HG03520 (cell line): Measurements from ENCODE around the gene NLRP5.

Experiments used
- ATAC-seq: cut with Tn5 transposase; IDR thresholded peaks from one replicate; pipeline ENCODE4 v1.9.1; 2021; ENCODE audit warnings: mild to moderate bottlenecking, moderate library complexity; ENCODE audit not compliant: unreplicated experiment

NLRP5 gene

DNA sequence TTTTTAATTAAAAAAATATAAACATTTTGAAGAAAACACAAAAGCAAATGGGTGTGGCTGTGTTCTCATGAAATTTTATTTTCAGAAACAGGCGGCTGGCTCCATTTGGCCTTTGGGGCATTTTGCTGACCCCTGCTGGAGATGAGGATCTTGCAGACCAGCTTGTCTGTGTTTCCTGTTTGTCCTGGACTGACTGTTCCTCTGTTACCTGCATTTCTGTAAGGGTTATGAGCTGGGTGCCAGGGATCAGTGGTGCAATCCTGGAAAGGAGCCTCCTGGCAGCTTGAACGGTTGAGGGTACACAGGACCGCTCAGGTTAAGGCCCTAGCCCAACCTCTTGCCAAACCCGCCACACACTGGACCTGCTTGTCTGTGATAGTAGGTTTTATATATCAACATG lies 84.6 kb downstream of the NLRP5 start:
- no peak for ATAC-seq

- no peak for ATAC-seq
Measured at GRCh38 chr19:56076498-56076897, 89.9 kb downstream of the NLRP5 start.

DNA sequence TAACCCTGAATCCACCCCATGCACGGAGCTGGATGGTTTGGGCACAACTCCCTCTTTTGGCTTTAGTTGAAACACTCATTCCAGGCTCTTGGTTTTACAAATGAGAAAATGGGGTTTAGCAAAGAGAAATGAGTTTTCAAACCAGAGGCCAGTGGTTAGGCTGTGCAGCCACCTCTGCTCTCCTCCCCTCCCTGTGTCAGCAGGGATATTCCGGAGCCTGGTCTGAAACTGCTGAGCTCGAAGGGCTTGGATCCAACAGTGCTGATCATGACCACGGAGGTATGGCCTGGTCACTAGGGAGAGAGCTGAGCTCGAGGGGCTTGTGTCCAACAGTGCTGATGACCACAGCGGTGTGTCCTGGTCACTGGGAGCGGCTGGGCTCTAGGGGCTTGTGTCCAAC lies 93.0 kb downstream of the NLRP5 start:
- ATAC-seq = no peak

DNA sequence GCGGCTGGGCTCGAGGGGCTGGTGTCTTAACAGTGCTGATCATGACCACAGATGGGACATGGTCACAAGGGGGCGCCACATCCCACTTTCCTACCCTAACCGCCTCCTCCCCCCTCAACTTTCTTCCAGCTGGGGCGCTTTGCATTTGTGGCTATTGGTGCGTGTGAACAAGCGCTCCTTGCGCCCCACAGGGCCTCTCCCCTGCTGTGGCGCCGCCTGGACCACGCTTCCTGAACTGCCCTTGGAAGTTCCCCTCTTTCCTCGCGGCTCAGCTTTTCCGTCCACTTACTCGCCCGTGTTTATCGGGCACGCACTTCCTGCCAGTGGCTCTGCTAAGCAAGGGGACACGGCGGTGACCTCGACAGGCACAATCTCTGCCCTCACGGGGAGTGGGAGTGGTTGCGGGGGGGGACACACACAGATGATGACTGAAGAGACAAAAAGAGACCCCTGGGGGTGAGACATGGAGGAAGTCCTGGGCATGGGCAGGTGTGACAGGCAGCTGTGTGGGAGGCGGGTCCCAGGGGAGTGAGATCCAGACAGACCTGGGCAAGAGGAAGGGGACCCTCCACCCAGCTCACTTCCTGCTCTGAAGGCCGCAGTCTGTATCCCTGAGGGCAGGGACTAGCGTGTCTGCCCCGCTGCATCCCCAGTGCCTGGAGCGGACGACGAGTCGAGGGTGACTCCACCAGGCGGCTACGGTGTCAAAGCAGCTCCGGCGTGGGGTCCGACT lies 94.3 kb downstream of the NLRP5 start:
- peak; percentile 64 for ATAC-seq

DNA sequence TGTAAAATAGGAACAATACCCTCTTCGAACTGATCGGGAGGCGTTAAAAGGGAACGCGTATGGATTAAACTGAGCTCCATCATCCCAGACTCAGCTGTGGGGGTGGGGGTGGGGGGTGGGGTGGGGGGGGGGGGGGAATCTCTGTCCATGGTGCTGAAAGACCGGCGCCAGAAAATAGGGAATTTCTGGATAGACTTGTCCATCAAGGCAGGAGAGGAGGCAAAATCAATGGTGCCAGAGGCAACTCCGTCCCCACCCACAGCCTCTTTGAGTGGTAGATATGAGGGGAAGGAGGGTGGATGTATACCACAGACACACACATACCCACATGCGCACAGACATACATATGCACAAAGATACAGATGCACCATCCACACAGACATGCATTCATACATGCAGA lies 97.1 kb downstream of the NLRP5 start:
- ATAC-seq = no peak

DNA sequence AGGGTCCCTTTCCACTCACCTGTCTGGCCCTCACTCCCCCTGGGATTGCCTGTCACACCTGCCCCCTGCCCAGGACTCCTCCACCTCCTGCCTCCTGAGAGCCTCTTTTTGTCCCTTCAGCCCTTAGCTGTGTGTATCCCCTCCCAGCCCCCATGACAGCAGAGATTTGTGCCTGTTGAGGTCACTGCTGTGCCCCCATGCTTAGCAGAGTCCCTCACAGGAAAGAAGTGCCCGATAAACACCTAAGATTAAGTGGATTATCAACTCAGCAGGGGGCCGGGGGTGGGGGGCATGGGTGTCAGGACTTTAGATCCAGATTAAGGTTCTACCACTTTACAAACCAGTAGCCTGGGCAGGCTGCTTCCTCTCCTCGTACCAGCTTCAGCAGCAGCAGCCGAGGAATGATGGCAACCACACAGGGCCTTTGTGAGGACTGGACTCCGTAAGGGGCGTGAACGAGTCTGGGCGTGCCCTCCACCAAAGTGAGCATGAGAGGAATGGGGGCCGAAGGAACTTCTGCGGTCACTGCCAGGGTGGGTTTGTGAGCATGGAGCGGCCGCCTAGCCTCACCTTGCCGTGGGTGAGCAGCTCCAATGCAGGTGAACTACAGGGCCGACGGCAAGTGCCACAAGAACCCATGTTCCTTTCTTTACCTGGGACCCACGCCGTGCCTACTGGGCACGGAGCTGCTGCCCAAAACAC lies 98.4 kb downstream of the NLRP5 start:
- ATAC-seq = no peak

- ATAC-seq = no peak
Measured at GRCh38 chr19:56085571-56086275, 99.1 kb downstream of the NLRP5 start.

DNA sequence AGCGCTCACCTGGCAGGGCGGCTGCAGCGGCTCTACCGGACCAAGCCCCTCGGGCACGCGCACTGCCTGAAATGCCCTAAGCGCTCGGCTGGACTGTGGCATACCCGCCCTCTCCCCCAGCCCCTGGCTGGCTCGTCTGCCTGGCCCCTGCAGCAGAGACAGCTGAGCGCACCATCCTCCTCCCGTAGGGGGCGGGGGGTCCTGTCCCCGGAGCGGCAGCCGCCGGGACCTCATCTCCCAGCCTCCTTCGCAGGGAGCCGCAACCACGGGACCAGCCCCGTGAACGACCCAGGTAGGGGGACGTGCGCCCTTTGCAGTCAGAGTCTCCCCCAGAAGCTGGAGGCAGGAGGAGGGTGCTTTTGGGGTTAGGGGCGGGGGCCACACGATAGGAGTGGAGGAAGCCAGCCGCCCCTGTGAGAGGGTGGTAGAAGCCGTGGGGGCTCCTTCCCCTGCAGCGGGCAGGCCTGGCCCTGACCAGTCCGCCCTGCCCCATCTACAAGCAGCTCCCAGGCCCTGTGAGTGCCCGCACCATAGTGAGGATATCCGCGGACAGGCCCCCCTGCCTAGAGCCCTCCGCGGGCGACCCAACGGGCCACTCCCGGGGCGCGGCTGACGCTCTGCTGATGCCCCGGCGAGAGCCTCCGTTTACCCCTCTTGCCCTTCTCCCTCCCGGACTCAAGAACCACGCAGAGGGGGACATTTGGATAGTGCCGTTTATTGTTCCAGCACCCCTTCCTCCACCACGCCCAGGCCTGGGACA lies 100.3 kb downstream of the NLRP5 start:
- no peak for ATAC-seq

- no peak for ATAC-seq
Measured at GRCh38 chr19:56087647-56088496, 101.3 kb downstream of the NLRP5 start.

DNA sequence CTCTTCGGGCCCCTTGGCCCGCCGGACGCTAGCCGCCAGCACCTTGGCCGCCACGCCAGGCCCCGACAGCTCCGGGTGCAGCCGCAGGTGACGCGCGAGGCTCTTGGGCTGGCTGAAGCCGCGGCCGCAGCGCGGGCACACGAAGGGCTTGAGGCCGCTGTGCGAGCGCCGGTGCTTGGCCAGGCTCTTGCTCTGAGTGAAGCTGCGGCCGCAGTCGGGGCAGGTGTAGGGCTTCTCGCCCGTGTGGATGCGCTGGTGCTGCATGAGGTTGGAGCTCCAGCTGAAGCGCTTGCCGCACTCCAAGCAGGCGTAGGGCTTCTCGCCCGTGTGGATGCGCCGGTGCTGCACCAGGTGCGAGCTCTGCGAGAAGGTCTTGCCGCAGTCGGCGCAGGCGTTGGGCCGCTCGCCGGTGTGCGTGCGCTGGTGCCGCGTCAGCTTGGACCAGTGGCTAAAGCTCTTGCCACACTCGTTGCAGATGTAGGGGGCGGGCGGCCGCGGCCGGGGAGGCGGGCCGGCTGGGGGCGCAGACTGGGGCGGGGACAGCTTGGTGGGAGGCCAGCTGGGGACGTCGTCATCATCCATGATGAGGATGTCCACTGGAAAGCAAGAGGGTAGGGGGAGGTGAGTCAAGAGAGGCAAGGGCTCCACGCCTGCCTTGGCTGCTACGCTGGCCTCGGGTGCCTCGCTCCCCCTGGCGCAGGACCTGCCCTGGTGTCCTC lies 102.1 kb downstream of the NLRP5 start:
- no peak for ATAC-seq

DNA sequence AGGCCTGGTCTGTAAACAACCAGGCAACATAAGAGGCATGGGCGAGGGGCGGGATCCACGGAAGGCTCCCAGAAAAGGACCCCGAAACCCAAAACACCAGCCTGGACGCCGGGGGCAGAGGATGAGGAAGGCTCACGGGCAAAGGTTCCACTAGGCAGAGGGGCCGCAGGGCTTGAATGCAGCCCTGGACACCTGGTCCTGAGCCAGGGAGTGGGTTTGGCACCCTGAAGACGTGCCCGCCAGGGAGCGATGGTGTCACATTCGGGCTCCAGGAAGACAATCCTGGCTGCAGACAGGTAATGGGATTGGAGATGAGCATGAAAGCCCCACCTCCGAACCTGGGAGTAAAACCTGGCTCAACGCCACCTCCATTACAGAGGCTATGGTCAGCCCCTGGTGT lies 102.8 kb downstream of the NLRP5 start:
- ATAC-seq = no peak

DNA sequence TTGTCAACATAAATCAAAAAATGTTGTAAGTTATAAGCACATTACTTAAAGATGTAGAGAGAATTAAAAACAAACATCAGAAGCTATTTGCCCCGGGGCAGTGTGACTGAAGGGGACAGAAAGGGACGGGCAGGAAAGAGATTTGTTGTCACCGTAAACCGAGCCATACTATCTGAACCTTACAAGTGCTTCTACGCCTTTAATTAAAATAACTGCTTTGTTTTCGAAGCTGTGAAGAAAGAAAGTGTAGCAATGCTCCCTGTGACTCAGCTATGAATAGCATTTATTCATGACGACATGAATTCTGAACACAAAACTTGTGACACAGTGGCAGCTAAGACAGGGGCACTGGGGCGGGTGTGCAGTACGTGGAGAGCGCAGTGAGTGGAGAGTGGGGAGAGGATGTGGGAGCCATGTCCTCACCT lies 104.5 kb downstream of the NLRP5 start:
- no peak for ATAC-seq

DNA sequence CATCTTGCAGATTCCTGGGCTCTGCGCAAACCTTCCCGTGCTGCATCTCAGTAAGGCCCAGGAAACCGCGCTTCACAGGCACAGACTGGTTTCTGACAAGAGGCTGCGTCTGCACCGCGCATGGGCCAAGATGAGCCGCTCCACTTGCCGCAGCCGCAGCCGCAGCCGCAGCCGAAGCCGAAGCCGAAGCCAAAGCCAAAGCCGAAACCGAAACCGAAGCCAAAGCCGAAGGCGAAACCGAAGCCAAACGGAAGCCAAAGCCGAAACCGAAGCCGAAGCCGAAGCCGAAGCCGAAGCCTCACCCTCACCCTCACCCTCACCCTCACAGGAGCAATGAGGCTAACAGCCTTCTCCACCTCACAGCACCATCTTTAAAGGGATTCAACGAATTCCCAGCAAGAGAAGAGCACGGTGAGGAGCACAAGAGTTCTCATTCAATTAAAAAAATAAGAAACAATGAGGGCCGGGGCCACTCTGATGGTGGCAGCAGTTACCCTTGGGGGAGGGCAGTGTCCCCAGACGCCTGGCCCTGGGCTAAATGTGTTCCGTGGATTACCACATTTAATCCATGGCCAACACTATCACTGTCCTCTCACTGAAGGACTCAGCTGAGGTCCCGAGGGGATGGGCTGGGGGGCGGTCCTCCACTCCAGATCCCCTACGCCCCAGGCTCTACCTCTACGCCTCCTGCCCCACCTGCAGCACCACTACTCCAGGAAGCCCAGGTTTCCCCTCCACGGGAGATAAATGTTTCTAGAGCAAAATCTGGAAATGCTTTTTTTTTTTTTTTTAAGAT lies 105.4 kb downstream of the NLRP5 start:
- ATAC-seq = no peak

- ATAC-seq = no peak
Measured at GRCh38 chr19:56092685-56093631, 106.4 kb downstream of the NLRP5 start.

GRCh38 chr19:56094449-56094848 lies 107.9 kb downstream of the NLRP5 start:
- ATAC-seq = no peak

DNA sequence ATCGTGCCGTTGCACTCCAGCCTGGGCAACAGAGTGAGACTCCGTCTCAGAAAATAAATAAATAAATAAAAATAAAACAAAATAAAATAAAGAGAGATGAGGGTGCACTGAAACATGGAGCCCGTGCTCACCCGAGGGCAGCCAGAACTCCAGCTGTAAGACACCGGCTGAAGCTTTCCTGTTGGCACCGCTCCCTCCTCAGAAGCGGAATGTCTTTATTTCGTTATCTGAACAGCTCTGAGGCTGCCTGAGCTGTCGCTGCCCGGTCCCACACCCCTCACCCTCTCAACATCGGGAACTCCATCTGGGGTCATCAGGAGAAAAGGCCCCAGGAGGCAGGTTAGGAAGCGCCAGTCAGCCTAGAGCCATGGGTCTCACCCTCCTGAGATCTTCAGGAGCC lies 110.1 kb downstream of the NLRP5 start:
- no peak for ATAC-seq

GRCh38 chr19:56097306-56097705 lies 110.7 kb downstream of the NLRP5 start:
- ATAC-seq = no peak

DNA sequence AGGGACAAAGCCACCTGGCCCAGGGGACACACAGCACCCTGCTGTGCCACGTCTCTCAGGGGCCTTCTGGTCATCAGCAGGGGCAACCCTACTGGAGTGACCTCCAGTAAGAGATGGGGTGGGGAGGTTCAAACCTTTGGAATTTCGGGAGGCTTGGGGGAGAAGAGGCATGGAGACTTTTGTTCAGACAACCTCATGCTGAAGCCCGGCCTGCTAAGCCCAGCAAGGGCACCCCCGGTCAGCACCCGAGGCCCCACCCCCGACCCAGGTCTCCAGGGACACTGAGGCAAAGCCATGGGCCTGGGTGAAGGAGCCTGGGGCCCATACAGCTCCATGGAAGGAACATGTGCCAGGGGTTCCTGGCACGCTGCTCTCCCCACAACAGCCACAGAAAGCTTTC lies 111.2 kb downstream of the NLRP5 start:
- ATAC-seq = no peak
